Gastroesophageal sphincter (tissue), 4 donors: ENCODE measurements around the gene PRRX2. TPM values are rescaled to one million over a fixed set of nuclear protein-coding genes. Genes with fewer than 3 reads are reported as not detected.
"Not testable (repeated sequence)": the region's sequence is repeated elsewhere in the genome, so short reads cannot be mapped to it uniquely, and the experiment has no call there.

Experiments used
- ATAC-seq: fragments of 150-250 bp; one replicate; pipeline ENCODE4 v1.9.1; 2016; ENCODE audit warnings: mild to moderate bottlenecking, moderate library complexity
- H3K27ac ChIP-seq, 4 donors: fragments of 200-600 bp; sonication (generic) in 3 of 4; 1 replicate in 3 of 4; 2 replicates in 1 of 4; pipeline ENCODE4 v1.5.1; 2016 to 2019
- H3K27me3 ChIP-seq: fragments of 200-600 bp; sonication (generic); one replicate; pipeline ENCODE4 v1.5.1; 2019
- H3K36me3 ChIP-seq, 2 donors: fragments of 200-600 bp; sonication (generic); one replicate each; pipeline ENCODE4 v1.5.1; 2019; ENCODE audit warnings: control low read depth in 1 of 2
- H3K4me1 ChIP-seq, 3 donors: fragments of 200-600 bp; sonication (generic); 1 replicate in 2 of 3; 2 replicates in 1 of 3; pipeline ENCODE4 v1.5.1; 2016 to 2019; ENCODE audit warnings: control low read depth in 2 of 3
- H3K4me3 ChIP-seq, 2 donors: fragments of 200-600 bp; sonication (generic); one replicate each; pipeline ENCODE4 v1.5.1; 2019; ENCODE audit warnings: mild to moderate bottlenecking in 1 of 2, moderate library complexity in 1 of 2
- H3K9me3 ChIP-seq, 3 donors: fragments of 200-600 bp; sonication (generic); one replicate each; pipeline ENCODE4 v1.5.1; 2017 to 2019; ENCODE audit warnings: control low read depth in 2 of 3
- EP300 ChIP-seq: sonication (generic); formaldehyde crosslinking; IDR thresholded peaks from one replicate; pipeline ENCODE4 v1.6.1; 2017; ENCODE audit warnings: antibody characterized with exemption, mild to moderate bottlenecking
- POLR2A ChIP-seq, 2 donors: fragments of 450-650 bp; IDR thresholded peaks; one replicate each; pipeline ENCODE4 v1.6.1; 2017; ENCODE audit warnings: antibody characterized with exemption in 2 of 2, mild to moderate bottlenecking in 2 of 2, moderate library complexity in 1 of 2
- POLR2AphosphoS5 ChIP-seq: sonication (generic); formaldehyde crosslinking; IDR thresholded peaks from one replicate; pipeline ENCODE4 v1.6.1; 2017; ENCODE audit warnings: antibody characterized with exemption
- WGBS, 2 donors: methylation state at CpG; one replicate each; pipeline ENCODE4 v1.1.5; 2018; ENCODE audit warnings: low coverage in 1 of 2; 5-methylcytosine and 5-hydroxymethylcytosine counted together
- total RNA-seq, 4 donors: library from RNA; depleted of rRNA; stranded (reverse); fragments of >200 nt; gene quantifications; one replicate each; pipeline ENCODE4 v1.1.0, GENCODE V29; 2016
- TF ChIP-seq, protein P1 (sequence below), 4 experiments: fragments of 200-600 bp in 2 of 4; fragments of 450-650 bp in 2 of 4; sonication (generic) in 1 of 4; IDR thresholded peaks; one replicate each; pipeline ENCODE4 v1.5.1; 2017 to 2019; ENCODE audit warnings: antibody characterized with exemption in 4 of 4, mild to moderate bottlenecking in 2 of 4, moderate library complexity in 2 of 4

Gene PRRX2
- total RNA-seq, 4 donors from 2014 or later, result 0.93 to 12.1 (median 7.1) TPM

DNA sequence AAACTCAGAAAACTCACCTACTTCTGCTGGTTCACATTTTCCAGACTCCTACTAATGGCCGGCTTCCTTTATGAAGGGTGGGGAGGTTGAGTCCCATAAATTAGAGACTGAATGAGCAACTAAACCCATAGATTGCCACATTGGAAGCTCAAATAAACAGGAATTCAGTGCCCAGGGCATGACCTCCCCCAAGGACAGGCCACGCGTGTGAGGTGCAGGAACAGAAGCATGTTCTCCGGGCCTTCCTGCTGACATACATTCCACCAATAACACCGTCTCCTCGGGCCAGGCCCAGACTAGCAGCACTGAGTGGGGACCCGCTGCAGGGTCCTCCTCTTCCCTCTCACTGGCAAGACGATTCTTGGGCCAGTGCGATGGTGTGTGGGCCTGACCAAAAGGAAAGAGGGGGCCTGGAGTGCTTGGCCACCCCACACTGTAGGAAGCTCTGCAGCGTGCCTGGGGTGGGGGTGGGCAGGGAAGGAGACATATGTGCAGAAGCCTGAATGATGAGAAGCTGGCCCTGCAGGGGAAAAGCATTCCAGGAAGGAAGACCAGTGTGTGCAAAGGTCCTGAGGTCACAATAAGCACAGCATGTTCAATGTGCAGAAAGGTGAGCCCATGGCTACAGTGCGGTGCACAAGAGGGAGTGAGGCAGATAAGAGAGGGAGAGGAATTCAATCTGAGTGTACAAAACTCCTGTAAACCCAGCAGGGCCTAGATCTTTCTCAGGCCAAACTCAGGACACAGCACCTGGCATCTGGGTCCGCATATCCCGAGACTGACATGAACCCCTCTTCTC, 75.4 kb downstream of the PRRX2 start:
- Histone ChIP-seq H3K36me3 (no peaks in the 10 kb centered on the region), H3K27ac (no peak overlapping the region), H3K9me3 (no peaks in the 10 kb centered on the region), H3K4me3 (no peak overlapping the region), H3K4me1 (peaks cover 0 to 17% (median 0%) of the 10 kb centered on the region in 3 donors), H3K27me3 (peaks cover 6% of the 10 kb centered on the region)
- no peak for ATAC-seq
- 79 to 100% methylated on average over 1 to 4 of the region's 13 CpGs for WGBS, 2 donors
- TF ChIP-seq EP300, result no peak
- TF ChIP-seq POLR2AphosphoS5, result no peak
- TF ChIP-seq, protein P1, sequence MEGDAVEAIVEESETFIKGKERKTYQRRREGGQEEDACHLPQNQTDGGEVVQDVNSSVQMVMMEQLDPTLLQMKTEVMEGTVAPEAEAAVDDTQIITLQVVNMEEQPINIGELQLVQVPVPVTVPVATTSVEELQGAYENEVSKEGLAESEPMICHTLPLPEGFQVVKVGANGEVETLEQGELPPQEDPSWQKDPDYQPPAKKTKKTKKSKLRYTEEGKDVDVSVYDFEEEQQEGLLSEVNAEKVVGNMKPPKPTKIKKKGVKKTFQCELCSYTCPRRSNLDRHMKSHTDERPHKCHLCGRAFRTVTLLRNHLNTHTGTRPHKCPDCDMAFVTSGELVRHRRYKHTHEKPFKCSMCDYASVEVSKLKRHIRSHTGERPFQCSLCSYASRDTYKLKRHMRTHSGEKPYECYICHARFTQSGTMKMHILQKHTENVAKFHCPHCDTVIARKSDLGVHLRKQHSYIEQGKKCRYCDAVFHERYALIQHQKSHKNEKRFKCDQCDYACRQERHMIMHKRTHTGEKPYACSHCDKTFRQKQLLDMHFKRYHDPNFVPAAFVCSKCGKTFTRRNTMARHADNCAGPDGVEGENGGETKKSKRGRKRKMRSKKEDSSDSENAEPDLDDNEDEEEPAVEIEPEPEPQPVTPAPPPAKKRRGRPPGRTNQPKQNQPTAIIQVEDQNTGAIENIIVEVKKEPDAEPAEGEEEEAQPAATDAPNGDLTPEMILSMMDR (IDR thresholded peaks at IDR 0.05), result no peak
- no peak for TF ChIP-seq POLR2A (IDR thresholded peaks at IDR 0.05)

DNA sequence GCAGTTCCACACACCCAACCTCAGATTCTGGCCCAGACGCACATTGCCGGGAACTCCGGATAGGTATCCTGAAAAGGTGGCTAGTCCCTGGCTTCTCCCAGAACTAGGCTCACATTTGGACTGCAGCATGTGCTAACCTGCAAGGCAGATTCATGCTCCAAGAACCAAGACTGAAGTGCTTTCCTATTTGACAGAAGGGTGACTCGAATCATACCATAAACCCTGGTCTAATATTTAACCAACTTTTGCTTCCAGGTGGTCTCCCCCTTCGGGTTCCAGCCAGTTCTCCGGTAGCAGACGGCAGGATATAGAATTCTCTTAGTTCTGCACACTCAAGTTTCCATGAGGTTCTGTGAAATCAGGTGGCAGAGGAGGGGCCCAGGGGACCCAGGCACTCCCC, 79.8 kb downstream of the PRRX2 start:
- no peak overlapping the region for H3K27ac ChIP-seq
- 89% methylated on average over 7 of the region's 7 CpGs; no CpG with 5 or more reads in 1 of the 2 donors for WGBS, 2 donors
- no peaks in the 10 kb centered on the region for H3K4me1 ChIP-seq
- H3K27me3 ChIP-seq, result no peaks in the 10 kb centered on the region
- no peak for TF ChIP-seq EP300
- TF ChIP-seq POLR2AphosphoS5, result no peak
- TF ChIP-seq POLR2A (IDR thresholded peaks at IDR 0.05), result no peak
- TF ChIP-seq, protein P1 (IDR thresholded peaks at IDR 0.05), result no peak
- H3K4me3 ChIP-seq, result no peak overlapping the region
- H3K36me3 ChIP-seq, result no peaks in the 10 kb centered on the region
- ATAC-seq, result no peak
- no peaks in the 10 kb centered on the region for H3K9me3 ChIP-seq

GRCh38 chr9:129746092-129746777, 80.8 kb downstream of the PRRX2 start:
- no peaks in the 10 kb centered on the region for H3K4me1 ChIP-seq
- H3K36me3 ChIP-seq, result no peaks in the 10 kb centered on the region
- H3K4me3 ChIP-seq, result no peak overlapping the region
- no peak for ATAC-seq
- 68 to 83% methylated on average over 1 to 5 of the region's 9 CpGs for WGBS, 2 donors
- no peak overlapping the region for H3K27ac ChIP-seq
- no peaks in the 10 kb centered on the region for H3K9me3 ChIP-seq
- TF ChIP-seq POLR2A (IDR thresholded peaks at IDR 0.05) (no peak), EP300 (no peak), POLR2AphosphoS5 (no peak)
- TF ChIP-seq, protein P1 (IDR thresholded peaks at IDR 0.05), result no peak
- no peaks in the 10 kb centered on the region for H3K27me3 ChIP-seq

DNA sequence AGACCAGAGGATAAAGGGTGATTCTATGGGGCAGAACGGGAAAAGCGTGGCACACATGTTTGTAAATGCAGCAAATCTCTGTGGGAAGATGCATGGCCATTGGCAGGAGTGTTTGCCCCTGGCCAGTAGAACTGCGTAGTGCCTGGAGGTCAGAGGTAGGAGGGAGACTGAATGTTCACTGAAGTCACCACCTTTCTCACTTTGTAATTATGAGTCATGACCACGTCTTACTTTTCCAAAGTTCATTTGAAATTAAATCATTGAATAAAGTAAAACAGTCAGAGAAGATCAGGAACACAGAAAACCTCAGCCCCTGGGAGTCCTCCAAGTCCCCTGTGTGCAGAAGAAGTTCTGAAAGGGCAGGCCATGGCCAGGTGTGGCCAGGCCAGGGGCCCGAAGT, 82.8 kb downstream of the PRRX2 start:
- 80 to 85% methylated on average over 5 of the region's 5 CpGs for WGBS, 2 donors
- TF ChIP-seq EP300 (no peak), POLR2AphosphoS5 (no peak), POLR2A (IDR thresholded peaks at IDR 0.05) (no peak)
- TF ChIP-seq, protein P1 (IDR thresholded peaks at IDR 0.05), result no peak

GRCh38 chr9:129749052-129749451, 83.6 kb downstream of the PRRX2 start:
- H3K4me3 ChIP-seq, H3K36me3 ChIP-seq, H3K9me3 ChIP-seq, H3K27me3 ChIP-seq, H3K27ac ChIP-seq, ATAC-seq: not testable (repeated sequence)
- H3K4me1 ChIP-seq, result peaks cover 0 to 20% (median 5%) of the 10 kb centered on the region in 3 donors
- 88 to 90% methylated on average over 2 to 3 of the region's 4 CpGs for WGBS, 2 donors

More for the DNA sequence above, 82.8 kb downstream of the PRRX2 start:
- no peak for ATAC-seq
- Histone ChIP-seq H3K36me3 (no peaks in the 10 kb centered on the region), H3K9me3 (no peaks in the 10 kb centered on the region), H3K27me3 (no peaks in the 10 kb centered on the region), H3K27ac (no peak overlapping the region), H3K4me1 (peaks cover 0 to 18% (median 5%) of the 10 kb centered on the region in 3 donors), H3K4me3 (no peak overlapping the region)
